Urinary bladder (tissue), 4 donors: Measurements from ENCODE around the gene CELSR2. TPM values are rescaled to one million over a fixed set of nuclear protein-coding genes. Genes with fewer than 3 reads are reported as not detected.
"Not testable (repeated sequence)": the region's sequence is repeated elsewhere in the genome, so short reads cannot be mapped to it uniquely, and the experiment has no call there.

Source experiments
- DNase-seq: peaks from one replicate; pipeline ENCODE4 v3.0.0-alpha.2; 2015; ENCODE audit errors: extremely low spot score
- H3K27ac ChIP-seq: one replicate; pipeline ENCODE4 v1.5.1; 2013; ENCODE audit warnings: low read depth, mild to moderate bottlenecking, moderate library complexity
- H3K36me3 ChIP-seq: one replicate; pipeline ENCODE4 v1.6.1; 2013; ENCODE audit warnings: mild to moderate bottlenecking, moderate library complexity; ENCODE audit not compliant: insufficient read depth
- H3K4me1 ChIP-seq: one replicate; pipeline ENCODE4 v1.6.1; 2013; ENCODE audit warnings: mild to moderate bottlenecking, moderate library complexity; ENCODE audit not compliant: insufficient read depth
- H3K4me3 ChIP-seq: one replicate; pipeline ENCODE4 v1.5.1; 2013; ENCODE audit warnings: low read depth, low read length
- WGBS: extraction: QIAGEN DNeasy Blood & Tissue Kit; methylation state at CpG from one replicate; pipeline ENCODE4 v1.1.7; 2013; 5-methylcytosine and 5-hydroxymethylcytosine counted together
- polyA plus RNA-seq: library from polyadenylated mRNA; stranded (reverse); fragments of 200-250 nt; gene quantifications from one replicate; pipeline ENCODE4 v1.2.3, GENCODE V29; 2013
- total RNA-seq: library from RNA; depleted of rRNA; stranded (reverse); fragments of >200 nt; gene quantifications from one replicate; pipeline ENCODE4 v1.2.3, GENCODE V29; 2014
- donor health status: healthy with polysubstance abuse.
- donor health status: healthy.

The CELSR2 gene
- total and polyA plus RNA-seq, 2 donors = 3.6 to 4.9 TPM

- Histone ChIP-seq H3K36me3 (no peaks in the 10 kb centered on the region), H3K27ac (no peak overlapping the region), H3K4me3 (no peak overlapping the region), H3K4me1 (no peaks in the 10 kb centered on the region)
- 69% methylated on average over 4 of the region's 4 CpGs for WGBS
- no peak for DNase-seq
Observed at GRCh38 chr1:109294481-109294880, 45.1 kb downstream of the CELSR2 start.

- 84% methylated on average over 12 of the region's 12 CpGs for WGBS
- no peak for DNase-seq
- Histone ChIP-seq H3K36me3 (no peaks in the 10 kb centered on the region), H3K4me3 (no peak overlapping the region), H3K27ac (no peak overlapping the region), H3K4me1 (no peaks in the 10 kb centered on the region)
Observed at GRCh38 chr1:109295712-109296415, 46.5 kb downstream of the CELSR2 start.

- DNase-seq = no peak
- 90% methylated on average over 16 of the region's 16 CpGs for WGBS
- Histone ChIP-seq H3K4me3 (no peak overlapping the region), H3K4me1 (no peaks in the 10 kb centered on the region), H3K36me3 (no peaks in the 10 kb centered on the region), H3K27ac (no peak overlapping the region)
Observed at GRCh38 chr1:109296782-109297181, 47.4 kb downstream of the CELSR2 start.

- no peak overlapping the region for H3K4me3 ChIP-seq
Observed at GRCh38 chr1:109298666-109299557, 49.6 kb downstream of the CELSR2 start.

GRCh38 chr1:109299558-109300343, 50.4 kb downstream of the CELSR2 start:
- no peak overlapping the region for H3K27ac ChIP-seq
- H3K4me1 ChIP-seq = no peaks in the 10 kb centered on the region
- no peak for DNase-seq
- H3K4me3 ChIP-seq = no peak overlapping the region
- 64% methylated on average over 20 of the region's 20 CpGs for WGBS
- H3K36me3 ChIP-seq = no peaks in the 10 kb centered on the region

More at GRCh38 chr1:109298666-109299557, 49.6 kb downstream of the CELSR2 start:
- no peaks in the 10 kb centered on the region for H3K4me1 ChIP-seq
- no peaks in the 10 kb centered on the region for H3K36me3 ChIP-seq
- H3K27ac ChIP-seq = no peak overlapping the region
- no peak for DNase-seq
- 36% methylated on average over 11 of the region's 11 CpGs for WGBS

GRCh38 chr1:109300650-109301151, 51.4 kb downstream of the CELSR2 start:
- H3K36me3 ChIP-seq = no peaks in the 10 kb centered on the region
- no peaks in the 10 kb centered on the region for H3K4me1 ChIP-seq
- H3K4me3 ChIP-seq = no peak overlapping the region
- 84% methylated on average over 16 of the region's 16 CpGs for WGBS
- H3K27ac ChIP-seq = no peak overlapping the region
- DNase-seq = no peak

GRCh38 chr1:109301874-109302273, 52.5 kb downstream of the CELSR2 start:
- WGBS = 77% methylated on average over 5 of the region's 5 CpGs
- no peak for DNase-seq

GRCh38 chr1:109304226-109304920, 55.0 kb downstream of the CELSR2 start:
- DNase-seq = no peak
- Histone ChIP-seq H3K36me3 (no peaks in the 10 kb centered on the region), H3K4me3 (no peak overlapping the region), H3K4me1 (no peaks in the 10 kb centered on the region), H3K27ac (no peak overlapping the region)
- WGBS = 54% methylated on average over 8 of the region's 8 CpGs

More at GRCh38 chr1:109301874-109302273, 52.5 kb downstream of the CELSR2 start:
- no peaks in the 10 kb centered on the region for H3K4me1 ChIP-seq
- no peaks in the 10 kb centered on the region for H3K36me3 ChIP-seq
- no peak overlapping the region for H3K27ac ChIP-seq
- H3K4me3 ChIP-seq = no peak overlapping the region

GRCh38 chr1:109305991-109306390, 56.7 kb downstream of the CELSR2 start:
- not testable (repeated sequence) for H3K4me3 ChIP-seq, H3K4me1 ChIP-seq, DNase-seq, H3K27ac ChIP-seq, H3K36me3 ChIP-seq
- WGBS = 42% methylated on average over 10 of the region's 10 CpGs

GRCh38 chr1:109306832-109307273, 57.5 kb downstream of the CELSR2 start, which contains the start of gene MYBPHL:
Gene MYBPHL, minus strand, starts transcription at chr1:109307011. Its CDS starts 20 bp downstream, at chr1:109306991.
- no peaks in the 10 kb centered on the region for H3K36me3 ChIP-seq
- H3K27ac ChIP-seq = no peak within 1 kb of the TSS
- H3K4me1 ChIP-seq = no peaks in the 10 kb centered on the region
- no peak for DNase-seq
- no peak within 1 kb of the TSS for H3K4me3 ChIP-seq
- 70% methylated on average over 7 of the region's 7 CpGs for WGBS

- 46% methylated on average over 14 of the region's 14 CpGs for WGBS
- H3K4me3 ChIP-seq = no peak overlapping the region
Observed at GRCh38 chr1:109307274-109308021, 58.1 kb downstream of the CELSR2 start.

GRCh38 chr1:109309347-109309746, 60.0 kb downstream of the CELSR2 start:
- no peaks in the 10 kb centered on the region for H3K36me3 ChIP-seq
- WGBS = 40% methylated on average over 2 of the region's 2 CpGs
- H3K4me3 ChIP-seq = no peak overlapping the region
- no peak for DNase-seq
- H3K27ac ChIP-seq = no peak overlapping the region
- no peaks in the 10 kb centered on the region for H3K4me1 ChIP-seq

More at GRCh38 chr1:109307274-109308021, 58.1 kb downstream of the CELSR2 start:
- no peak for DNase-seq
- no peak overlapping the region for H3K27ac ChIP-seq
- no peaks in the 10 kb centered on the region for H3K36me3 ChIP-seq
- no peaks in the 10 kb centered on the region for H3K4me1 ChIP-seq
